ENCODE results near the gene GNG8.

Gene GNG8

GRCh38 chr19:46635920-46636761 lies at the start of gene GNG8:
Gene GNG8, minus strand, starts transcription at chr19:46636202. Its CDS starts 1,520 bp downstream, at chr19:46634682.
- DNase-seq (ENCODE audit: extremely low spot score) = no peak
- CTCF ChIA-PET = interaction anchor here (0.6 kb wide), 1 partner anchor 74 kb away, joined by 4 read pairs; no protein-coding TSS in a partner anchor
- POLR2A ChIA-PET = no interaction called here
- no peak for TF ChIP-seq HDGF (IDR thresholded peaks at IDR 0.05; ENCODE audit: borderline replicate concordance)
- TF ChIP-seq SUZ12 (IDR thresholded peaks at IDR 0.05) = no peak
- TF ChIP-seq NFRKB (IDR thresholded peaks at IDR 0.05) = no peak
- TF ChIP-seq ARNT (IDR thresholded peaks at IDR 0.05) = no peak
- no peak for TF ChIP-seq SP1 (IDR thresholded peaks at IDR 0.05)
- TF ChIP-seq TARDBP (IDR thresholded peaks at IDR 0.05) = no peak
- TF ChIP-seq ELF4 (IDR thresholded peaks at IDR 0.05) = no peak

- ChIA-PET CTCF (no interaction called here), POLR2A (no interaction called here)
- TF ChIP-seq FOXA1 (IDR thresholded peaks at IDR 0.05) = no peak
- TF ChIP-seq SUZ12 (IDR thresholded peaks at IDR 0.05) = no peak
- no peak for TF ChIP-seq CTBP1 (IDR thresholded peaks at IDR 0.05; ENCODE audit: borderline replicate concordance)
- TF ChIP-seq ELF4 (IDR thresholded peaks at IDR 0.05) = no peak
- TF ChIP-seq SP1 (IDR thresholded peaks at IDR 0.05) = no peak
- no peak for TF ChIP-seq TARDBP (IDR thresholded peaks at IDR 0.05)
- no peak for TF ChIP-seq NFRKB (IDR thresholded peaks at IDR 0.05)
- no peak for DNase-seq (ENCODE audit: extremely low spot score)
Measured at GRCh38 chr19:46685189-46685588, 49.2 kb upstream of the GNG8 start.

- TF ChIP-seq CTBP1 (IDR thresholded peaks at IDR 0.05; ENCODE audit: borderline replicate concordance) (no peak), LEF1 (IDR thresholded peaks at IDR 0.05; ENCODE audit: borderline replicate concordance) (no peak), TARDBP (IDR thresholded peaks at IDR 0.05) (no peak), FOXK2 (IDR thresholded peaks at IDR 0.05) (no peak), L3MBTL2 (conservative IDR thresholded peaks at IDR 0.05) (no peak), PKNOX1 (IDR thresholded peaks at IDR 0.05) (no peak), HDGF (IDR thresholded peaks at IDR 0.05; ENCODE audit: borderline replicate concordance) (no peak), ELF4 (IDR thresholded peaks at IDR 0.05) (no peak), FOXM1 (IDR thresholded peaks at IDR 0.05; ENCODE audit: borderline replicate concordance) (no peak), ZNF384 (IDR thresholded peaks at IDR 0.05) (no peak), ARNT (IDR thresholded peaks at IDR 0.05) (no peak), SUZ12 (IDR thresholded peaks at IDR 0.05) (no peak), SP1 (IDR thresholded peaks at IDR 0.05) (no peak), NFRKB (IDR thresholded peaks at IDR 0.05) (no peak), FOXA1 (IDR thresholded peaks at IDR 0.05) (no peak), BHLHE40 (IDR thresholded peaks at IDR 0.05; ENCODE audit: borderline replicate concordance) (no peak)
- DNase-seq (ENCODE audit: extremely low spot score) = peak; percentile 79
- POLR2A ChIA-PET = no interaction called here
- CTCF ChIA-PET = interaction anchor here (0.7 kb wide), 1 partner anchor 16 kb away, joined by 3 read pairs; no protein-coding TSS in a partner anchor
Measured at GRCh38 chr19:46678110-46678732, 42.2 kb upstream of the GNG8 start.

GRCh38 chr19:46674416-46675178 lies 38.6 kb upstream of the GNG8 start:
- CTCF ChIA-PET = no interaction called here
- DNase-seq (ENCODE audit: extremely low spot score) = peak; percentile 51
- POLR2A ChIA-PET = no interaction called here
- TF ChIP-seq TARDBP (IDR thresholded peaks at IDR 0.05) (no peak), FOXK2 (IDR thresholded peaks at IDR 0.05) (no peak), HDGF (IDR thresholded peaks at IDR 0.05; ENCODE audit: borderline replicate concordance) (no peak), CTBP1 (IDR thresholded peaks at IDR 0.05; ENCODE audit: borderline replicate concordance) (no peak), ARNT (IDR thresholded peaks at IDR 0.05) (no peak), NFRKB (IDR thresholded peaks at IDR 0.05) (no peak), L3MBTL2 (conservative IDR thresholded peaks at IDR 0.05) (no peak), ELF4 (IDR thresholded peaks at IDR 0.05) (no peak), ZNF384 (IDR thresholded peaks at IDR 0.05) (no peak), FOXA1 (IDR thresholded peaks at IDR 0.05) (no peak), FOXM1 (IDR thresholded peaks at IDR 0.05; ENCODE audit: borderline replicate concordance) (no peak)

- POLR2A ChIA-PET = no interaction called here
- TF ChIP-seq NFRKB (IDR thresholded peaks at IDR 0.05) (no peak), HDGF (IDR thresholded peaks at IDR 0.05; ENCODE audit: borderline replicate concordance) (no peak), FOXK2 (IDR thresholded peaks at IDR 0.05) (no peak), FOXA1 (IDR thresholded peaks at IDR 0.05) (no peak), CTBP1 (IDR thresholded peaks at IDR 0.05; ENCODE audit: borderline replicate concordance) (no peak), ZNF384 (IDR thresholded peaks at IDR 0.05) (no peak), L3MBTL2 (conservative IDR thresholded peaks at IDR 0.05) (no peak), SP1 (IDR thresholded peaks at IDR 0.05) (no peak), ARNT (IDR thresholded peaks at IDR 0.05) (no peak), TARDBP (IDR thresholded peaks at IDR 0.05) (no peak)
- DNase-seq (ENCODE audit: extremely low spot score) = no peak
- CTCF ChIA-PET = interaction anchor here (2.2 kb wide), 1 partner anchor 9 kb away, joined by 9 read pairs; no protein-coding TSS in a partner anchor
Measured at GRCh38 chr19:46670813-46671212, 34.8 kb upstream of the GNG8 start.

GRCh38 chr19:46668662-46669061 lies 32.7 kb upstream of the GNG8 start:
- DNase-seq (ENCODE audit: extremely low spot score) = no peak
- POLR2A ChIA-PET = interaction anchor here (0.6 kb wide), 1 partner anchor 1894 kb away, joined by 3 read pairs; no protein-coding TSS in a partner anchor
- CTCF ChIA-PET = no interaction called here
- TF ChIP-seq HDGF (IDR thresholded peaks at IDR 0.05; ENCODE audit: borderline replicate concordance) = no peak
- TF ChIP-seq LEF1 (IDR thresholded peaks at IDR 0.05; ENCODE audit: borderline replicate concordance) = no peak
- TF ChIP-seq FOXK2 (IDR thresholded peaks at IDR 0.05) = no peak
- TF ChIP-seq TARDBP (IDR thresholded peaks at IDR 0.05) = no peak
- TF ChIP-seq L3MBTL2 (conservative IDR thresholded peaks at IDR 0.05) = no peak
- no peak for TF ChIP-seq ZNF384 (IDR thresholded peaks at IDR 0.05)
- TF ChIP-seq PKNOX1 (IDR thresholded peaks at IDR 0.05) = no peak
- TF ChIP-seq SUZ12 (IDR thresholded peaks at IDR 0.05) = no peak
